Liver (tissue), 3 donors: ENCODE measurements around the gene CX3CL1.

Experiments used
- EGR1 ChIP-seq, 2 donors: IDR thresholded peaks; 2 replicates each; pipeline ENCODE4 v1.6.1; 2016 to 2018; ENCODE audit warnings: antibody characterized with exemption in 2 of 2, low read depth in 2 of 2
- FOXA1 ChIP-seq: IDR thresholded peaks from 2 replicates; pipeline ENCODE4 v1.6.1; 2016; ENCODE audit warnings: antibody characterized with exemption
- GABPA ChIP-seq, 2 donors: IDR thresholded peaks in 1 of 2; conservative IDR thresholded peaks in 1 of 2; 2 replicates each; pipeline ENCODE4 v1.6.1; 2016; ENCODE audit warnings: antibody characterized with exemption in 2 of 2, mild to moderate bottlenecking in 1 of 2, moderate library complexity in 1 of 2
- HNF4G ChIP-seq: IDR thresholded peaks from 2 replicates; pipeline ENCODE4 v1.6.1; 2016; ENCODE audit warnings: antibody characterized with exemption
- JUND ChIP-seq, 2 donors: IDR thresholded peaks; 2 replicates each; pipeline ENCODE4 v1.6.1; 2016; ENCODE audit warnings: antibody characterized with exemption in 2 of 2
- NR2F2 ChIP-seq: IDR thresholded peaks from 2 replicates; pipeline ENCODE4 v1.6.1; 2016; ENCODE audit warnings: antibody characterized with exemption
- SP1 ChIP-seq: IDR thresholded peaks from 2 replicates; pipeline ENCODE4 v1.6.1; 2018; ENCODE audit warnings: antibody characterized with exemption, mild to moderate bottlenecking
- TAF1 ChIP-seq: conservative IDR thresholded peaks from 2 replicates; pipeline ENCODE4 v1.6.1; 2016; ENCODE audit warnings: antibody characterized with exemption, mild to moderate bottlenecking
- YY1 ChIP-seq: IDR thresholded peaks from 2 replicates; pipeline ENCODE4 v1.6.1; 2016; ENCODE audit warnings: antibody characterized with exemption, mild to moderate bottlenecking
- TF ChIP-seq, protein P1 (sequence below): fragments of 150-350 bp; IDR thresholded peaks from 2 replicates; pipeline ENCODE4 v1.5.1; 2017; ENCODE audit warnings: improper control_type of control experiment, low read depth, low read length; ENCODE audit not compliant: missing input control
- TF ChIP-seq, protein P2 (sequence below): IDR thresholded peaks from 2 replicates; pipeline ENCODE4 v1.6.1; 2016; ENCODE audit warnings: antibody characterized with exemption, mild to moderate bottlenecking
- TF ChIP-seq, protein P3 (sequence below): IDR thresholded peaks from 2 replicates; pipeline ENCODE4 v1.6.1; 2016; ENCODE audit warnings: antibody characterized with exemption
- TF ChIP-seq, protein P4 (sequence below): IDR thresholded peaks from 2 replicates; pipeline ENCODE4 v1.6.1; 2016; ENCODE audit warnings: antibody characterized with exemption
- TF ChIP-seq, protein P5 (sequence below): IDR thresholded peaks from 2 replicates; pipeline ENCODE4 v1.6.1; 2016; ENCODE audit warnings: antibody characterized with exemption
- donor health status: healthy.
- donor health status: healthy.

DNA sequence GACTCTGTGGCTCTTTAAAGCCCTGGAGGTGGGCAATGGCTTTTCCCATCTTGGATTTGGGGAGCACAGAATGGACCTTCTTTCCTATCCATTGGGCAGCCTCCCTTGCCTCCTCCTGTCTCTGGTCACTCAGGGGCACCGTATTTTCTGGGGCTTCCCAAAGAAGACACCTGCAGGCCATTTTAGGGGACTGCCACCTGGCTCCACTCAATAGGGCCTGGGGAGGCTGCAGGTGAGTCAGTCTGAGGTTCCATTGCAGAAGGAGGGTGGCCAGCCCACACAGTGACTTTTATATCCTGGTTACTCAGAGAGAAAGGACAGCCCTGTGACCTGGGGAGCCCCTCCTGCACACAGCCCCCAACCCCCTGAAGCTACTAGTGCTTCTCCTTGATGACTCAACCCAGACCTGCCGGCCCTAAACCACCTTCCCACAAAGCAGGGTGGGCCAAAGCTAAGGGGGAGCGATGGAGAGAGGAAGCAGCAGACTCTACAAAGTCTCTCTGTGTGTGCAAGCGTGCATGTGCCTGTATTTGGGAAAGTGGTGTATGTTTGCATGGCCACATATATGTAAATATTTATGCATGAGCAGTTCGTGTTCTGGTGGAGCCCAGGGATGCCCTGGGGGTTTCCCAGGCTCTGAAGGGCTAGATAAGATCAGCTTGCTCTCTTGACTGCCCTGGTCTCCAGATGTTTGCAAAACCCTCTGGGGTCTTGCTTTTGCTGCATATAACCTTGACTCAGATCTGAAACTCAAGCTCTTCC lies 5.0 kb downstream of the CX3CL1 start:
- TF ChIP-seq, protein P1, sequence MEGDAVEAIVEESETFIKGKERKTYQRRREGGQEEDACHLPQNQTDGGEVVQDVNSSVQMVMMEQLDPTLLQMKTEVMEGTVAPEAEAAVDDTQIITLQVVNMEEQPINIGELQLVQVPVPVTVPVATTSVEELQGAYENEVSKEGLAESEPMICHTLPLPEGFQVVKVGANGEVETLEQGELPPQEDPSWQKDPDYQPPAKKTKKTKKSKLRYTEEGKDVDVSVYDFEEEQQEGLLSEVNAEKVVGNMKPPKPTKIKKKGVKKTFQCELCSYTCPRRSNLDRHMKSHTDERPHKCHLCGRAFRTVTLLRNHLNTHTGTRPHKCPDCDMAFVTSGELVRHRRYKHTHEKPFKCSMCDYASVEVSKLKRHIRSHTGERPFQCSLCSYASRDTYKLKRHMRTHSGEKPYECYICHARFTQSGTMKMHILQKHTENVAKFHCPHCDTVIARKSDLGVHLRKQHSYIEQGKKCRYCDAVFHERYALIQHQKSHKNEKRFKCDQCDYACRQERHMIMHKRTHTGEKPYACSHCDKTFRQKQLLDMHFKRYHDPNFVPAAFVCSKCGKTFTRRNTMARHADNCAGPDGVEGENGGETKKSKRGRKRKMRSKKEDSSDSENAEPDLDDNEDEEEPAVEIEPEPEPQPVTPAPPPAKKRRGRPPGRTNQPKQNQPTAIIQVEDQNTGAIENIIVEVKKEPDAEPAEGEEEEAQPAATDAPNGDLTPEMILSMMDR = peak; percentile 0
- TF ChIP-seq GABPA (IDR thresholded peaks at IDR 0.05 in 1 of 2, conservative IDR thresholded peaks at IDR 0.05 in 1 of 2) (no peak), JUND (IDR thresholded peaks at IDR 0.05) (no peak), SP1 (no peak), HNF4G (no peak), YY1 (no peak), FOXA1 (no peak), NR2F2 (no peak), TAF1 (no peak), EGR1 (IDR thresholded peaks at IDR 0.05; ENCODE audit: low read depth in 2 of 2) (no peak)
- TF ChIP-seq, protein P2, sequence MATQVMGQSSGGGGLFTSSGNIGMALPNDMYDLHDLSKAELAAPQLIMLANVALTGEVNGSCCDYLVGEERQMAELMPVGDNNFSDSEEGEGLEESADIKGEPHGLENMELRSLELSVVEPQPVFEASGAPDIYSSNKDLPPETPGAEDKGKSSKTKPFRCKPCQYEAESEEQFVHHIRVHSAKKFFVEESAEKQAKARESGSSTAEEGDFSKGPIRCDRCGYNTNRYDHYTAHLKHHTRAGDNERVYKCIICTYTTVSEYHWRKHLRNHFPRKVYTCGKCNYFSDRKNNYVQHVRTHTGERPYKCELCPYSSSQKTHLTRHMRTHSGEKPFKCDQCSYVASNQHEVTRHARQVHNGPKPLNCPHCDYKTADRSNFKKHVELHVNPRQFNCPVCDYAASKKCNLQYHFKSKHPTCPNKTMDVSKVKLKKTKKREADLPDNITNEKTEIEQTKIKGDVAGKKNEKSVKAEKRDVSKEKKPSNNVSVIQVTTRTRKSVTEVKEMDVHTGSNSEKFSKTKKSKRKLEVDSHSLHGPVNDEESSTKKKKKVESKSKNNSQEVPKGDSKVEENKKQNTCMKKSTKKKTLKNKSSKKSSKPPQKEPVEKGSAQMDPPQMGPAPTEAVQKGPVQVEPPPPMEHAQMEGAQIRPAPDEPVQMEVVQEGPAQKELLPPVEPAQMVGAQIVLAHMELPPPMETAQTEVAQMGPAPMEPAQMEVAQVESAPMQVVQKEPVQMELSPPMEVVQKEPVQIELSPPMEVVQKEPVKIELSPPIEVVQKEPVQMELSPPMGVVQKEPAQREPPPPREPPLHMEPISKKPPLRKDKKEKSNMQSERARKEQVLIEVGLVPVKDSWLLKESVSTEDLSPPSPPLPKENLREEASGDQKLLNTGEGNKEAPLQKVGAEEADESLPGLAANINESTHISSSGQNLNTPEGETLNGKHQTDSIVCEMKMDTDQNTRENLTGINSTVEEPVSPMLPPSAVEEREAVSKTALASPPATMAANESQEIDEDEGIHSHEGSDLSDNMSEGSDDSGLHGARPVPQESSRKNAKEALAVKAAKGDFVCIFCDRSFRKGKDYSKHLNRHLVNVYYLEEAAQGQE = no peak
- TF ChIP-seq, protein P3, sequence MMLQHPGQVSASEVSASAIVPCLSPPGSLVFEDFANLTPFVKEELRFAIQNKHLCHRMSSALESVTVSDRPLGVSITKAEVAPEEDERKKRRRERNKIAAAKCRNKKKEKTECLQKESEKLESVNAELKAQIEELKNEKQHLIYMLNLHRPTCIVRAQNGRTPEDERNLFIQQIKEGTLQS = no peak
- TF ChIP-seq, protein P4, sequence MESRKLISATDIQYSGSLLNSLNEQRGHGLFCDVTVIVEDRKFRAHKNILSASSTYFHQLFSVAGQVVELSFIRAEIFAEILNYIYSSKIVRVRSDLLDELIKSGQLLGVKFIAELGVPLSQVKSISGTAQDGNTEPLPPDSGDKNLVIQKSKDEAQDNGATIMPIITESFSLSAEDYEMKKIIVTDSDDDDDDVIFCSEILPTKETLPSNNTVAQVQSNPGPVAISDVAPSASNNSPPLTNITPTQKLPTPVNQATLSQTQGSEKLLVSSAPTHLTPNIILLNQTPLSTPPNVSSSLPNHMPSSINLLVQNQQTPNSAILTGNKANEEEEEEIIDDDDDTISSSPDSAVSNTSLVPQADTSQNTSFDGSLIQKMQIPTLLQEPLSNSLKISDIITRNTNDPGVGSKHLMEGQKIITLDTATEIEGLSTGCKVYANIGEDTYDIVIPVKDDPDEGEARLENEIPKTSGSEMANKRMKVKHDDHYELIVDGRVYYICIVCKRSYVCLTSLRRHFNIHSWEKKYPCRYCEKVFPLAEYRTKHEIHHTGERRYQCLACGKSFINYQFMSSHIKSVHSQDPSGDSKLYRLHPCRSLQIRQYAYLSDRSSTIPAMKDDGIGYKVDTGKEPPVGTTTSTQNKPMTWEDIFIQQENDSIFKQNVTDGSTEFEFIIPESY = no peak
- TF ChIP-seq, protein P5, sequence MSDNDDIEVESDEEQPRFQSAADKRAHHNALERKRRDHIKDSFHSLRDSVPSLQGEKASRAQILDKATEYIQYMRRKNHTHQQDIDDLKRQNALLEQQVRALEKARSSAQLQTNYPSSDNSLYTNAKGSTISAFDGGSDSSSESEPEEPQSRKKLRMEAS = no peak
